ENCODE measurements around the gene PRDM16. TPM values are rescaled to one million over a fixed set of nuclear protein-coding genes. Genes with fewer than 3 reads are reported as not detected.

The PRDM16 gene
- total RNA-seq, 2 donors from 2014 or later = 0.79 to 6.1 TPM

DNA sequence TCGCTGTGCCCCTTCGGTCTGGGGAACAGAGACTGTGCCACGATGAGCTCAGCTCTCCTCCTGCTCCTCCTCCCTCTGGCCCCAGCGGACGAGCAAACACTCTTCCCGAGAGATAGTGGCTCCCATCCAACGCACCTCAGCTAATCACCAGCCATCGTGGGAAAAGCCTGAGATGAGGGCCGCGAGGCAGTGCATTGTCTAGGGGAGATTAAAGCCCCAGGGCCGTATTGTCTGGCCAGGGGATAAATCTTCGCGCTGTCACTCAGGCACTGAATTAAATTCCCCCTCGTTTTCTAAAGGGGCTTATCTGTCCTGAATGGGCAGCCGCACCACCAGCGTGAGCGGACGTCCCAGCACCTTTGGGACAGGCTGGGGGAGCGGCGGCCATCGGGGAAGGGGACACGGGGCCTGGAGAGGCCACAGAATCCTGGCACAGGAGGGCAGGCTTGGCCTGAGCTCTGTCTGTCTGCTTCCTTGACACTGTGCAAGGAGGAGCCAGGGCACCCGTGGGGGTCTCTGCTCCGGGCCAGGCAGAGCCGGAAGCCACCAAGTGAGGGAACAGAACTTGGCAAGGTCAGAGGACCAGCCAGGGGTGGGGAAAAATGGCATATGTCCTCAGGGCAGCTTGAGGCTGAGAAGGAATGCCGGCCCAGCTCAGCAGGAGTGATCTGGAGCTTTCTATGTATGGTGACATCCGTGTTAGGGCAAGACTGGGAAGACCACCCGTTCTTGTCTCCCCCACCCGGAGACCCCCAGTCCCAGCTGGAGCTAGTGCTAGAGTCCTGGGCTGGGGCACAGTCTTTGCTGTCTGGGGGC lies 32.3 kb downstream of the PRDM16 start:
- Histone ChIP-seq H3K9ac (ENCODE audit: low read depth in 2 of 2, low read length in 2 of 2) (no peak overlapping the region), H3K27ac (no peak overlapping the region), H3K4me3 (no peak overlapping the region), H3K27me3 (no peaks in the 10 kb centered on the region), H3K9me3 (no peaks in the 10 kb centered on the region), H3K36me3 (no peaks in the 10 kb centered on the region), H3K4me1 (no peaks in the 10 kb centered on the region)
- TF ChIP-seq, protein P1, sequence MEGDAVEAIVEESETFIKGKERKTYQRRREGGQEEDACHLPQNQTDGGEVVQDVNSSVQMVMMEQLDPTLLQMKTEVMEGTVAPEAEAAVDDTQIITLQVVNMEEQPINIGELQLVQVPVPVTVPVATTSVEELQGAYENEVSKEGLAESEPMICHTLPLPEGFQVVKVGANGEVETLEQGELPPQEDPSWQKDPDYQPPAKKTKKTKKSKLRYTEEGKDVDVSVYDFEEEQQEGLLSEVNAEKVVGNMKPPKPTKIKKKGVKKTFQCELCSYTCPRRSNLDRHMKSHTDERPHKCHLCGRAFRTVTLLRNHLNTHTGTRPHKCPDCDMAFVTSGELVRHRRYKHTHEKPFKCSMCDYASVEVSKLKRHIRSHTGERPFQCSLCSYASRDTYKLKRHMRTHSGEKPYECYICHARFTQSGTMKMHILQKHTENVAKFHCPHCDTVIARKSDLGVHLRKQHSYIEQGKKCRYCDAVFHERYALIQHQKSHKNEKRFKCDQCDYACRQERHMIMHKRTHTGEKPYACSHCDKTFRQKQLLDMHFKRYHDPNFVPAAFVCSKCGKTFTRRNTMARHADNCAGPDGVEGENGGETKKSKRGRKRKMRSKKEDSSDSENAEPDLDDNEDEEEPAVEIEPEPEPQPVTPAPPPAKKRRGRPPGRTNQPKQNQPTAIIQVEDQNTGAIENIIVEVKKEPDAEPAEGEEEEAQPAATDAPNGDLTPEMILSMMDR (IDR thresholded peaks at IDR 0.05) = no peak
- no peak for DNase-seq
- intact Hi-C loops (cut with DNase I) = no loop called here

DNA sequence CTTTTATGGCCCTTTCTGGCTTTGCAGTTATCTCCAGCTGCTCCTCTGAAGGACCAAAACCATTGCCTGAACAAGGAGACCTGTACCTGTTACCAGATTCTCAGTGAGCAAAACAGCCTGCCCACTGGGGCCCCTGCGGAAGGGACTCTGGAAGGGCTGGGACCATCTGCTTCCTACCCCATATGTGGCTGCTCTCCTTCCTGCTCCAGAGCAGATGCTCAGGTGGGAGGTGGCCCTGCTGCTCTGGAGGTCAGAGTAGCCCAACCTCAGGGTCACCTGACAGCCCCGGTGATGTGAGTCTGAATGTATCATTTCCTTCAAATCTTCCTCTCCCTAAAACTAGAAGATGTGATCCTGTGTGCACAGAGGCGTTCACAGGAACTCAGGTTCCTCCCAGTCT lies 33.6 kb downstream of the PRDM16 start:
- Histone ChIP-seq H3K9me3 (no peaks in the 10 kb centered on the region), H3K27ac (no peak overlapping the region), H3K36me3 (no peaks in the 10 kb centered on the region), H3K4me3 (no peak overlapping the region), H3K9ac (ENCODE audit: low read depth in 2 of 2, low read length in 2 of 2) (no peak overlapping the region), H3K4me1 (no peaks in the 10 kb centered on the region), H3K27me3 (no peaks in the 10 kb centered on the region)
- TF ChIP-seq, protein P1 (IDR thresholded peaks at IDR 0.05) = no peak
- DNase-seq = no peak
- intact Hi-C loops (cut with DNase I) = no loop called here

DNA sequence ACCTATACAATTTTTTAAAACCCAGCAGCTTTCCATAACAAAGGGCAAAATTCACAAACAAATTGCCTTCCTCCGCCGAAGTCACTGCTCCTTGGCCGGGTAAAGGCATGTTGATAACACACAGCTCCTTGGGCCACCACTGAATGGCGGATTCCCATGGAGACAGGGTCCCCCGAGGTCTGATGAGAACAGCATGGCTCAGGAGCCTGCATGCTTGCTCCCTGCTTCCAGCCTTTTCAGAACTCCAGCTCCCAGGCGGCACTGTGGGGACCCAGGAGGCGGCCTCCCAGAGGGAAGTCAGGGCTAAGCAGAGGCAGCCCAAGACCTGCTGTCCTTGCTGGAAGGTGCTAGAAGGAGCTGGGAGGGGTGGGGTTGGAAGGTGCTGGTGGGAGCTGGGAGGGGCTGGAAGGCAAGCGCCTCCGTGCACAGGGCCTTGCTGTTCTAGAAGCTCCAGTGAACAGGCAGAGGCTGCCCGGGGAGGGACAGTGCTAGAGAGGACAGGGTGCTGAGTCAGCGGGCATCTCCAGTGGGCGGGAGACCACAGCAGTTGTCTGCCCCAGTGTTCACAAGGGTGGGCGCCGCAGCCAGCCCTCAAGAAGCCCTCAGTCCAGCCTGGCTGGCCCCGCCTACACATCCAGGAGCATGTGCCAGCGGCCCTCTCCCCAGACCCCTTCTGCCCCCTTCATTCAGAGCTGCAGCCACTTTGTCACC lies 35.1 kb downstream of the PRDM16 start:
- no peak overlapping the region for H3K4me3 ChIP-seq
- intact Hi-C loops (cut with DNase I) = no loop called here
- TF ChIP-seq, protein P1 (IDR thresholded peaks at IDR 0.05) = no peak
- H3K27me3 ChIP-seq = no peaks in the 10 kb centered on the region
- no peak overlapping the region for H3K9ac ChIP-seq (ENCODE audit: low read depth in 2 of 2, low read length in 2 of 2)
- H3K27ac ChIP-seq = no peak overlapping the region
- no peaks in the 10 kb centered on the region for H3K4me1 ChIP-seq
- no peak for DNase-seq
- no peaks in the 10 kb centered on the region for H3K36me3 ChIP-seq
- no peaks in the 10 kb centered on the region for H3K9me3 ChIP-seq

DNA sequence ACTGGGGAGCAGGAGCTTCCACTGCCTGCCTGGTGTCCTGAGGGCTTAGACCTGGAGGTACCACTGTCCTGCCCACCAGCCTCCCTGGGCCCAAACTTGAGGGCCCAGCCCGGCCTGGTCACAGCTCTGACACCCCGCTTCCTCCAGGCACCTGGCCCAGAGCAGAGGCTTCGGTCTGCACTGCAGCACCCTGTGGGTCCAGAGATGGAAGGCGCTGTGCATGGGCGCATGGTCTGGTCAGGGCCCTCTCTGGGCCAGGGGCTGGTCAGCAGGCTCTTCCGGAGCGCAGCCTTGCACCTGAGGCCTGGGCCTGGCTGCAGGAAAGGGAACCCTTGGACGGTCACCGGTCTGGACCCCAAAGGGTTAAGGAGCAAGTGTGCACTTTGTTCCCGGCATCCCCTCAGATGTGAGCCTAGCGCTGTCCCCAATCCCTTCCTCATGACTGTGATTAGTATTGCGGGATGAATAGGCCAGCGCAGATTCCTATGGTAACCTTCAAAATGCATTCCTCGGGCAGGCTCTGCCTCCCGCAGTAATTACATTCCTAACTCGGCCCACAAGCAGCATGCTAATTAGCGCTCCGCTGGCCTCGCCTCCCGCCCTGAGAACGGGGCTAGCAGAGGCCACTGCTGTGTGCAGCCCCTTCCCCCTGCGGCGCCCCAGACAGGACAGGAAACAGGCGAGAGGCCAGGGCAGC lies 36.3 kb downstream of the PRDM16 start:
- intact Hi-C loops (cut with DNase I) = no loop called here
- no peak overlapping the region for H3K27ac ChIP-seq
- TF ChIP-seq, protein P1 (IDR thresholded peaks at IDR 0.05) = no peak

DNA sequence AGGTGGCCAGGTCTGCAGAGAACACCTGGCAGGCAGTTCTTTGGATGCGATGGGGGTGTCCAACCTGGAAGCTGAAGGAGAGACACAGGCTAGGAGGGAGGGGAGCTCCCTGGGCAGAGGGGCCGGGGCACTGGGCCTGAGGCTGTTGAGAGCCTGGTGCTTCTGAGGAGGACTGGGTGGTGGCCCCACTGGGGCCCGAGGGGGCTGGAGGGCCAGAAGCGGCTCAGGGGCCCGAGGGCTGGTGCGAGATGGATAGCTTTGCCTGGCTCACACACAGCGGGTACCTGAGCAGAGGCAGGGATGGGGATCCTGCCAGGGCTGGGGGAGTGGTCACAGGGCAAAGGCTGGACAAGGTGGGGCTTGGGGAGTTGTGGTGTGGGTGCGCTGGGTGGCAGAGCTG lies 37.2 kb downstream of the PRDM16 start:
- Histone ChIP-seq H3K27ac (no peak overlapping the region), H3K36me3 (no peaks in the 10 kb centered on the region), H3K9ac (ENCODE audit: low read depth in 2 of 2, low read length in 2 of 2) (no peak overlapping the region), H3K4me3 (no peak overlapping the region), H3K9me3 (no peaks in the 10 kb centered on the region), H3K27me3 (no peaks in the 10 kb centered on the region), H3K4me1 (no peaks in the 10 kb centered on the region)
- DNase-seq = no peak
- TF ChIP-seq, protein P1 (IDR thresholded peaks at IDR 0.05) = no peak
- intact Hi-C loops (cut with DNase I) = no loop called here

More for the DNA sequence above, 36.3 kb downstream of the PRDM16 start:
- Histone ChIP-seq H3K9me3 (no peaks in the 10 kb centered on the region), H3K4me3 (no peak overlapping the region), H3K4me1 (no peaks in the 10 kb centered on the region), H3K27me3 (no peaks in the 10 kb centered on the region), H3K36me3 (no peaks in the 10 kb centered on the region), H3K9ac (ENCODE audit: low read depth in 2 of 2, low read length in 2 of 2) (no peak overlapping the region)
- DNase-seq = no peak

All from colonic mucosa (tissue), 4 donors.